ENCODE data around the gene SSBP4. TPM values are rescaled to one million over a fixed set of nuclear protein-coding genes. Genes with fewer than 3 reads are reported as not detected.

The SSBP4 gene
- total and polyA plus RNA-seq, 9 of the 15 experiments (the other 6 are each of a cell fraction or from before 2014, with no cell fraction given), result 1.1 to 189 (median 39.0) TPM

GRCh38 chr19:18477974-18478373 is 58.8 kb downstream of the SSBP4 start (continued):
- TF ChIP-seq CHAMP1 (IDR thresholded peaks at IDR 0.05), result no peak
- no peak for TF ChIP-seq MIER1 (IDR thresholded peaks at IDR 0.05; ENCODE audit: low read depth)
- TF ChIP-seq ZNF79 (CRISPR knock-in tag; IDR thresholded peaks at IDR 0.05; ENCODE audit: low read depth), result 0 out of 2 replicates have a peak, but pooled peaks have one; percentile 56
- TF ChIP-seq ZC3H4 (CRISPR knock-in tag; IDR thresholded peaks at IDR 0.05; ENCODE audit: borderline replicate concordance), result no peak
- TF ChIP-seq E2F3 (CRISPR knock-in tag; IDR thresholded peaks at IDR 0.05), result peak; percentile 84
- no peak for TF ChIP-seq ETV6 (IDR thresholded peaks at IDR 0.05; ENCODE audit: borderline replicate concordance in 1 of 2, low read depth in 2 of 2, low read length in 1 of 2)
- no peak for TF ChIP-seq ETV6 (CRISPR knock-in tag; IDR thresholded peaks at IDR 0.05; ENCODE audit: borderline replicate concordance)
- no peak for TF ChIP-seq HMG20B (CRISPR knock-in tag; IDR thresholded peaks at IDR 0.05)
- no peak for TF ChIP-seq CEBPG (CRISPR knock-in tag; IDR thresholded peaks at IDR 0.05)
- TF ChIP-seq CEBPG (tag; conservative IDR thresholded peaks at IDR 0.05 in 1 of 2, IDR thresholded peaks at IDR 0.05 in 1 of 2), result no peak
- 0 out of 2 replicates have a peak, but pooled peaks have one; percentile 20 for TF ChIP-seq ERF (CRISPR knock-in tag; IDR thresholded peaks at IDR 0.05)
- TF ChIP-seq GMEB1 (CRISPR knock-in tag; IDR thresholded peaks at IDR 0.05), result 0 out of 2 replicates have a peak, but pooled peaks have one; percentile 13
- no peak for TF ChIP-seq ZNF277 (CRISPR knock-in tag; IDR thresholded peaks at IDR 0.05; ENCODE audit: borderline replicate concordance)
- no peak for TF ChIP-seq MYNN (IDR thresholded peaks at IDR 0.05)
- TF ChIP-seq MYNN (CRISPR knock-in tag; IDR thresholded peaks at IDR 0.05), result no peak
- TF ChIP-seq NRF1 (conservative IDR thresholded peaks at IDR 0.05 in 1 of 2, IDR thresholded peaks at IDR 0.05 in 1 of 2), result no peak
- no peak for TF ChIP-seq DPF2 (IDR thresholded peaks at IDR 0.05)
- no peak for TF ChIP-seq BRD9 (IDR thresholded peaks at IDR 0.05; ENCODE audit: low read depth, partially characterized antibody)
- TF ChIP-seq MEIS2 (IDR thresholded peaks at IDR 0.05; ENCODE audit: partially characterized antibody), result no peak
- TF ChIP-seq CGGBP1 (CRISPR knock-in tag; IDR thresholded peaks at IDR 0.05), result no peak
- TF ChIP-seq HNRNPL (IDR thresholded peaks at IDR 0.05; ENCODE audit: low read depth, low read length), result no peak
- no peak for TF ChIP-seq ESRRA (IDR thresholded peaks at IDR 0.05; ENCODE audit: borderline replicate concordance, low read depth)
- TF ChIP-seq CREM (IDR thresholded peaks at IDR 0.05; ENCODE audit: low read depth), result no peak
- no peak for TF ChIP-seq ZNF696 (CRISPR knock-in tag; conservative IDR thresholded peaks at IDR 0.05)

Measured in K562 (cell line).